HepG2 (cell line): Measurements from ENCODE around the gene TMC2. TPM values are rescaled to one million over a fixed set of nuclear protein-coding genes. Genes with fewer than 3 reads are reported as not detected.

Experiments used
- AKNA ChIP-seq: sonication (generic); formaldehyde crosslinking; IDR thresholded peaks from 2 replicates; pipeline ENCODE4 v1.4.0; 2020; ENCODE audit warnings: missing genetic modification reagents, borderline replicate concordance
- FOXO4 ChIP-seq: sonication (generic); formaldehyde crosslinking; conservative IDR thresholded peaks from 2 replicates; pipeline ENCODE4 v1.8.1; 2023; ENCODE audit warnings: missing genetic modification reagents
- GLMP ChIP-seq: sonication (generic); formaldehyde crosslinking; IDR thresholded peaks from 2 replicates; pipeline ENCODE4 v1.9.0; 2021; ENCODE audit warnings: missing genetic modification reagents, mild to moderate bottlenecking, borderline replicate concordance
- NCOA5 ChIP-seq: sonication (generic); formaldehyde crosslinking; IDR thresholded peaks from 2 replicates; pipeline ENCODE4 v1.4.0; 2020; ENCODE audit warnings: missing genetic modification reagents
- PHF20 ChIP-seq: sonication (generic); formaldehyde crosslinking; IDR thresholded peaks from 2 replicates; pipeline ENCODE4 v1.5.0; 2020; ENCODE audit warnings: mild to moderate bottlenecking, missing genetic modification reagents
- TARDBP ChIP-seq: sonication (generic); formaldehyde crosslinking; IDR thresholded peaks from 2 replicates; pipeline ENCODE4 v1.8.0; 2022; ENCODE audit warnings: mild to moderate bottlenecking, missing genetic modification reagents
- TFDP1 ChIP-seq: IDR thresholded peaks from 2 replicates; pipeline ENCODE4 v1.6.1; 2016; ENCODE audit warnings: missing compliant biosample characterization, missing genetic modification reagents, borderline replicate concordance
- TFDP2 ChIP-seq: sonication (generic); formaldehyde crosslinking; IDR thresholded peaks from 2 replicates; pipeline ENCODE4 v1.4.0; 2020; ENCODE audit warnings: missing genetic modification reagents
- ZNF292 ChIP-seq: sonication (generic); formaldehyde crosslinking; IDR thresholded peaks from 2 replicates; pipeline ENCODE4 v1.8.1; 2022; ENCODE audit warnings: mild to moderate bottlenecking, low read depth, missing genetic modification reagents, borderline replicate concordance
- ZNF296 ChIP-seq: sonication (generic); formaldehyde crosslinking; conservative IDR thresholded peaks from 2 replicates; pipeline ENCODE4 v1.5.0; 2020; ENCODE audit warnings: mild to moderate bottlenecking, missing genetic modification reagents
- ZNF496 ChIP-seq: sonication (generic); formaldehyde crosslinking; IDR thresholded peaks from 2 replicates; pipeline ENCODE4 v1.8.1; 2023; ENCODE audit warnings: mild to moderate bottlenecking, moderate library complexity, missing genetic modification reagents; ENCODE audit not compliant: insufficient replicate concordance
- ZNF691 ChIP-seq: sonication (generic); formaldehyde crosslinking; IDR thresholded peaks from 2 replicates; pipeline ENCODE4 v1.4.0; 2020; ENCODE audit warnings: missing genetic modification reagents, low read depth, mild to moderate bottlenecking, borderline replicate concordance
- ZNF761 ChIP-seq: sonication (generic); formaldehyde crosslinking; conservative IDR thresholded peaks from 2 replicates; pipeline ENCODE4 v1.4.0; 2020; ENCODE audit warnings: mild to moderate bottlenecking, missing genetic modification reagents
- polyA plus RNA-seq, 8 experiments: library from polyadenylated mRNA; depleted of rRNA in 3 of 8; stranded (reverse) in 7 of 8; unstranded in 1 of 8; fragments of >200 nt; fragmentation: Illumina TruSeq in 4 of 8; extraction: Trizol in 4 of 8; gene quantifications; 2 replicates each; pipeline versions ENCODE4 v1.2.1 to v1.2.3, GENCODE V29; 2011 to 2016; ENCODE audit warnings: low read depth in 4 of 8, missing spikeins in 1 of 8, mixed read lengths in 1 of 8; ENCODE audit not compliant: insufficient read depth in 1 of 8
- total RNA-seq, 5 experiments: library from RNA; depleted of rRNA; stranded (reverse); fragments of >200 nt; fragmentation: Illumina TruSeq; extraction: Trizol; gene quantifications; 2 replicates each; pipeline ENCODE4 v1.2.3, GENCODE V29; 2016; ENCODE audit warnings: low read depth in 1 of 5

TMC2 gene
- total and polyA plus RNA-seq, 2 of the 13 experiments (the other 11 are each of a cell fraction or from before 2014, with no cell fraction given) = not detected

GRCh38 chr20:2651772-2652723 lies 115.7 kb downstream of the TMC2 start, which contains the start of gene NOP56 (continued):
- TF ChIP-seq TFDP2 (peak; percentile 97), ZNF496 (CRISPR knock-in tag) (no peak), GLMP (CRISPR knock-in tag) (no peak; the same call in 1 of the 2 replicates), ZNF292 (CRISPR knock-in tag) (0 out of 2 replicates have a peak, but pooled peaks have one; percentile 20), AKNA (0 out of 2 replicates have a peak, but pooled peaks have one; percentile 57), ZNF761 (CRISPR knock-in tag) (peak; percentile 98; the same call in 1 of the 2 replicates), PHF20 (CRISPR knock-in tag) (peak; percentile 79), TFDP1 (CRISPR knock-in tag) (peak; percentile 91), NCOA5 (CRISPR knock-in tag) (peak; percentile 68; the same call in 1 of the 2 replicates), TARDBP (peak; percentile 77; the same call in 1 of the 2 replicates), ZNF691 (CRISPR knock-in tag) (peak; percentile 95), FOXO4 (CRISPR knock-in tag) (no peak), ZNF296 (CRISPR knock-in tag) (no peak)
